Ovary (tissue), 9 donors: Measurements from ENCODE around the gene SPATA2. TPM values are rescaled to one million over a fixed set of nuclear protein-coding genes. Genes with fewer than 3 reads are reported as not detected.

Experiments used
- DNase-seq, 5 donors: peaks; one replicate each; pipeline ENCODE4 v3.0.0-alpha.2; 2019 to 2020
- H3K27ac ChIP-seq, 2 donors: fragments of 200-600 bp; one replicate each; pipeline versions ENCODE4 v1.5.1 to v1.8.0; 2019 to 2022
- H3K27me3 ChIP-seq: fragments of 200-600 bp; one replicate; pipeline ENCODE4 v1.8.0; 2022
- H3K36me3 ChIP-seq: fragments of 200-600 bp; sonication (generic); one replicate; pipeline ENCODE4 v1.5.1; 2019
- H3K4me1 ChIP-seq: one replicate; pipeline ENCODE4 v1.8.1; 2013; ENCODE audit warnings: mild to moderate bottlenecking, moderate library complexity; ENCODE audit not compliant: insufficient read depth
- H3K4me3 ChIP-seq: fragments of 200-600 bp; sonication (generic); one replicate; pipeline ENCODE4 v1.5.1; 2017
- H3K9me3 ChIP-seq, 2 donors: fragments of 200-600 bp in 1 of 2; sonication (generic) in 1 of 2; one replicate each; pipeline versions ENCODE4 v1.5.1 to v1.8.1; 2013 to 2019; ENCODE audit warnings: mild to moderate bottlenecking in 1 of 2, moderate library complexity in 1 of 2
- CTCF ChIP-seq, 3 donors: fragments of 450-650 bp in 2 of 3; fragments of 200-600 bp in 1 of 3; IDR thresholded peaks; one replicate each; pipeline versions ENCODE4 v1.5.1 to v1.8.0; 2016 to 2022; ENCODE audit warnings: antibody characterized with exemption in 3 of 3, mild to moderate bottlenecking in 1 of 3
- EP300 ChIP-seq: sonication (generic); formaldehyde crosslinking; IDR thresholded peaks from one replicate; pipeline ENCODE4 v1.6.1; 2017; ENCODE audit warnings: antibody characterized with exemption
- POLR2A ChIP-seq: fragments of 450-650 bp; IDR thresholded peaks from one replicate; pipeline ENCODE4 v1.6.1; 2017; ENCODE audit warnings: antibody characterized with exemption, mild to moderate bottlenecking, moderate library complexity
- whole genome bisulfite sequencing, 3 donors: extraction: QIAGEN DNeasy Blood & Tissue Kit in 1 of 3; methylation state at CpG; one replicate each; pipeline versions ENCODE4 v1.1.5 to v1.1.7; 2013 to 2017; 5-methylcytosine and 5-hydroxymethylcytosine counted together
- intact Hi-C, 4 donors: fragments of 100-400 bp; cut with DNase I; formaldehyde crosslinking; loops; one replicate each; pipeline versions ENCODE4 v1.11.0 to v1.15.1; 2022 to 2023
- polyA plus RNA-seq, 2 donors: library from polyadenylated mRNA; stranded (reverse); fragments of 200-250 nt in 1 of 2; fragments of 350-450 nt in 1 of 2; fragmentation: Illumina TruSeq in 1 of 2; extraction: RNeasy Lipid Tissue Mini Kit (QIAGEN cat#74804) in 1 of 2; gene quantifications; one replicate each; pipeline ENCODE4 v1.2.3, GENCODE V29; 2013 to 2014
- small RNA-seq: library from RNA; depleted of rRNA; stranded (forward); fragments of <200 nt; gene quantifications from one replicate; pipeline ENCODE3, GENCODE V24; 2016
- total RNA-seq, 7 donors: library from RNA; depleted of rRNA in 2 of 7; stranded (reverse); fragments of >200 nt in 2 of 7; fragmentation: NEBNext Ultra II Directional in 3 of 7; extraction: Animal tissue kit (Norgen Biotek cat#: 25700) in 3 of 7; gene quantifications; one replicate each; pipeline versions ENCODE4 v1.1.0 to v1.2.4, GENCODE V29; 2016 to 2023
- donor health status: DM: no; HTN: no; CAD: no; lungs with moderate emphysema.
- donor health status: DM: no; HTN: no; CAD: no.
- donor health status: Bipolar disorder and iron deficiency.
- donor health status: DM: yes; HTN: yes; CAD: no.
- donor health status: DM: no; HTN: no; CAD: no.
- donor health status: DM: yes; HTN: yes; CAD: no.

Gene SPATA2
- total and polyA plus RNA-seq, 9 donors = 2.3 to 9.8 (median 6.3) TPM

- H3K4me1 ChIP-seq = no peaks in the 10 kb centered on the region
- TF ChIP-seq EP300 (no peak), POLR2A (no peak), CTCF (IDR thresholded peaks at IDR 0.05) (no peak)
- intact Hi-C loops = loop anchor here in 1 of 4 donors (10.0 kb wide), 1 partner anchor 523 kb away; no protein-coding TSS in a partner anchor
- no peak overlapping the region for H3K4me3 ChIP-seq
- no peaks in the 10 kb centered on the region for H3K27me3 ChIP-seq
- no peak for DNase-seq
- 82 to 95% (median 85%) methylated on average over 2 of the region's 2 CpGs for WGBS, 3 donors
- H3K27ac ChIP-seq = no peak overlapping the region
- H3K36me3 ChIP-seq = no peaks in the 10 kb centered on the region
- no peaks in the 10 kb centered on the region for H3K9me3 ChIP-seq
Observed at GRCh38 chr20:49858076-49858585, 57.2 kb downstream of the SPATA2 start.

- no peaks in the 10 kb centered on the region for H3K36me3 ChIP-seq
- no peaks in the 10 kb centered on the region for H3K4me1 ChIP-seq
- DNase-seq = no peak
- no peak overlapping the region for H3K4me3 ChIP-seq
- intact Hi-C loops = loop anchor here in 1 of 4 donors (10.0 kb wide), 1 partner anchor 522 kb away; no protein-coding TSS in a partner anchor
- no peaks in the 10 kb centered on the region for H3K9me3 ChIP-seq
- 62 to 98% (median 96%) methylated on average over 3 of the region's 3 CpGs for WGBS, 3 donors
- no peaks in the 10 kb centered on the region for H3K27me3 ChIP-seq
- TF ChIP-seq POLR2A (no peak), CTCF (IDR thresholded peaks at IDR 0.05) (no peak), EP300 (no peak)
- H3K27ac ChIP-seq = no peak overlapping the region
Observed at GRCh38 chr20:49856904-49857303, 58.4 kb downstream of the SPATA2 start.

GRCh38 chr20:49854190-49854875 lies 61.0 kb downstream of the SPATA2 start:
- H3K4me3 ChIP-seq = no peak overlapping the region
- no peak for DNase-seq
- intact Hi-C loops = loop anchor here in 1 of 4 donors (10.0 kb wide), 1 partner anchor 520 kb away; no protein-coding TSS in a partner anchor
- WGBS, 3 donors = 84 to 89% (median 86%) methylated on average over 10 of the region's 10 CpGs
- TF ChIP-seq POLR2A (no peak), EP300 (no peak), CTCF (IDR thresholded peaks at IDR 0.05) (no peak)
- H3K27me3 ChIP-seq = no peaks in the 10 kb centered on the region
- H3K27ac ChIP-seq = no peak overlapping the region
- H3K9me3 ChIP-seq = no peaks in the 10 kb centered on the region
- H3K36me3 ChIP-seq = no peaks in the 10 kb centered on the region
- H3K4me1 ChIP-seq = no peaks in the 10 kb centered on the region

DNA sequence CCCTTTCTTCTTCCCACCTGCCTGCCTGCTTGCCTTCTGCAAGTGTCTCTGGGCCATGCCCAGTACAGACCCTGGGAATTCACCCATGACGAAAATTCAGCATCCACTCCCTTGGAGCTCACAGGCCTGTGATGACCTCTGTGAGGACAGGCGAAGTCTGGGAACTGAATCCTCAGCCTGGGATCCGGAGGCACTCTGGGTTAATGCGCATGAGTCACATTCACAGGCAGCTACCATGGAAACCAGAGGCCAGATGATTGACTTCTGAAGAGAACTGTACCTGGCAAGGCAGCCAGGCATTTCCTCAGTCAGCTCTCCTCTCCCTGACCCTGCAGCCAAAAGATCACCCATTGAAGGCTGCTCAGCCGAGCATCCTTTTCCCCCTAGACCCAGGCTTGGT lies 61.7 kb downstream of the SPATA2 start:
- WGBS, 3 donors = 87 to 97% (median 88%) methylated on average over 5 of the region's 5 CpGs
- Histone ChIP-seq H3K27ac (no peak overlapping the region), H3K9me3 (no peaks in the 10 kb centered on the region), H3K4me3 (no peak overlapping the region), H3K4me1 (no peaks in the 10 kb centered on the region), H3K36me3 (no peaks in the 10 kb centered on the region), H3K27me3 (no peaks in the 10 kb centered on the region)
- no peak for TF ChIP-seq EP300
- TF ChIP-seq CTCF (IDR thresholded peaks at IDR 0.05) = no peak
- TF ChIP-seq POLR2A = no peak
- intact Hi-C loops = loop anchor here in 1 of 4 donors (10.0 kb wide), 1 partner anchor 519 kb away; no protein-coding TSS in a partner anchor
- no peak for DNase-seq

Small RNAs within 50 kb of the gene (small RNA-seq; reads per million reads assigned to genes)
- not detected for gene RF00017
- not detected for gene RF00019

Other genes with a start within 250 kb of the SPATA2 start
- 10 to 100 TPM; 19.0 to 53.6 (median 37.7) TPM for gene B4GALT5, start 201.7 kb downstream of the SPATA2 start, total RNA-seq
- gene B4GALT5, start 201.7 kb downstream of the SPATA2 start, polyA plus RNA-seq = 10 to 100 TPM; 22.2 to 50.9 TPM
- gene SLC9A8, start 102.7 kb downstream of the SPATA2 start, total RNA-seq = 10 to 100 TPM in 1 of 7 donors, 1 to 10 TPM in 6; 3.9 to 11.4 (median 7.8) TPM
- 1 to 10 TPM; 5.4 to 5.7 TPM for gene SLC9A8, start 102.7 kb downstream of the SPATA2 start, polyA plus RNA-seq
- 100 to 1,000 TPM in 2 of 7 donors, 10 to 100 TPM in 5; 54.0 to 186 (median 73.2) TPM for gene RNF114, start 20.9 kb upstream of the SPATA2 start, total RNA-seq
- gene RNF114, start 20.9 kb upstream of the SPATA2 start, polyA plus RNA-seq = 10 to 100 TPM; 44.2 to 61.6 TPM
- gene SNAI1, start 67.5 kb upstream of the SPATA2 start, total RNA-seq = 1 to 10 TPM; 1.1 to 9.0 (median 1.7) TPM
- 1 to 10 TPM in 1 of 2 donors, under 1 TPM in 1; 0.95 to 5.5 TPM for gene SNAI1, start 67.5 kb upstream of the SPATA2 start, polyA plus RNA-seq
- gene UBE2V1, start 197.6 kb upstream of the SPATA2 start, total RNA-seq = 10 to 100 TPM; 51.0 to 90.3 (median 77.2) TPM
- gene UBE2V1, start 197.6 kb upstream of the SPATA2 start, polyA plus RNA-seq = 100 to 1,000 TPM in 1 of 2 donors, 10 to 100 TPM in 1; 43.6 to 189 TPM
- gene PEDS1, start 238.2 kb upstream of the SPATA2 start, total RNA-seq = 10 to 100 TPM in 6 of 7 donors, 1 to 10 TPM in 1; 7.5 to 18.2 (median 12.6) TPM
- 10 to 100 TPM; 11.6 to 11.7 TPM for gene PEDS1, start 238.2 kb upstream of the SPATA2 start, polyA plus RNA-seq